Liver (tissue), 9 donors: ENCODE results near the gene MYO9B. TPM values are rescaled to one million over a fixed set of nuclear protein-coding genes. Genes with fewer than 3 reads are reported as not detected.

Source experiments
- DNase-seq: peaks from one replicate; pipeline ENCODE4 v3.0.0-alpha.2; 2017; ENCODE audit warnings: low spot score
- H3K27ac ChIP-seq, 2 donors: one replicate each; pipeline ENCODE4 v1.7.0; 2013; ENCODE audit warnings: inconsistent platforms in 2 of 2, low read length in 2 of 2, control low read depth in 1 of 2, low read depth in 1 of 2, mild to moderate bottlenecking in 1 of 2
- H3K27me3 ChIP-seq, 4 donors: one replicate each; pipeline versions ENCODE4 v1.6.1 to v1.7.0; 2013; ENCODE audit warnings: low read length in 3 of 4, inconsistent platforms in 1 of 4, mild to moderate bottlenecking in 1 of 4, moderate library complexity in 1 of 4; ENCODE audit not compliant: control insufficient read depth in 4 of 4, insufficient read depth in 4 of 4
- H3K36me3 ChIP-seq, 4 donors: one replicate each; pipeline versions ENCODE4 v1.6.1 to v1.7.0; 2013; ENCODE audit warnings: low read length in 3 of 4, mild to moderate bottlenecking in 3 of 4, low read depth in 1 of 4, moderate library complexity in 1 of 4; ENCODE audit not compliant: control insufficient read depth in 4 of 4, insufficient read depth in 3 of 4
- H3K4me1 ChIP-seq, 4 donors: one replicate each; pipeline versions ENCODE4 v1.6.1 to v1.7.0; 2013; ENCODE audit warnings: low read length in 3 of 4, mild to moderate bottlenecking in 3 of 4, moderate library complexity in 1 of 4; ENCODE audit not compliant: control insufficient read depth in 4 of 4, insufficient read depth in 4 of 4
- H3K4me3 ChIP-seq, 3 donors: one replicate each; pipeline versions ENCODE4 v1.6.1 to v1.7.0; 2013; ENCODE audit warnings: low read length in 3 of 3, control low read depth in 1 of 3, low read depth in 1 of 3, mild to moderate bottlenecking in 1 of 3
- H3K9ac ChIP-seq, 2 donors: one replicate each; pipeline ENCODE4 v1.7.0; 2013; ENCODE audit warnings: low read length in 2 of 2, mild to moderate bottlenecking in 2 of 2, moderate library complexity in 2 of 2, control low read depth in 1 of 2, low read depth in 1 of 2
- H3K9me3 ChIP-seq, 4 donors: one replicate each; pipeline versions ENCODE4 v1.6.1 to v1.7.0; 2013; ENCODE audit warnings: low read length in 3 of 4; ENCODE audit not compliant: control insufficient read depth in 4 of 4
- ATF3 ChIP-seq: IDR thresholded peaks from 2 replicates; pipeline ENCODE4 v1.6.1; 2016; ENCODE audit warnings: antibody characterized with exemption
- CTCF ChIP-seq: fragments of 150-350 bp; IDR thresholded peaks from 2 replicates; pipeline ENCODE4 v1.5.1; 2017; ENCODE audit warnings: improper control_type of control experiment, low read depth, low read length; ENCODE audit not compliant: missing input control
- EGR1 ChIP-seq, 2 donors: IDR thresholded peaks; 2 replicates each; pipeline ENCODE4 v1.6.1; 2016 to 2018; ENCODE audit warnings: antibody characterized with exemption in 2 of 2, low read depth in 2 of 2
- FOXA1 ChIP-seq: IDR thresholded peaks from 2 replicates; pipeline ENCODE4 v1.6.1; 2016; ENCODE audit warnings: antibody characterized with exemption
- FOXA2 ChIP-seq: IDR thresholded peaks from 2 replicates; pipeline ENCODE4 v1.6.1; 2016; ENCODE audit warnings: antibody characterized with exemption
- GABPA ChIP-seq, 2 donors: IDR thresholded peaks in 1 of 2; conservative IDR thresholded peaks in 1 of 2; 2 replicates each; pipeline ENCODE4 v1.6.1; 2016; ENCODE audit warnings: antibody characterized with exemption in 2 of 2, mild to moderate bottlenecking in 1 of 2, moderate library complexity in 1 of 2
- HNF4A ChIP-seq, 2 donors: conservative IDR thresholded peaks; 2 replicates each; pipeline ENCODE4 v1.6.1; 2016; ENCODE audit warnings: antibody characterized with exemption in 2 of 2, mild to moderate bottlenecking in 2 of 2
- JUND ChIP-seq, 2 donors: IDR thresholded peaks; 2 replicates each; pipeline ENCODE4 v1.6.1; 2016; ENCODE audit warnings: antibody characterized with exemption in 2 of 2
- MAX ChIP-seq: IDR thresholded peaks from 2 replicates; pipeline ENCODE4 v1.6.1; 2016; ENCODE audit warnings: antibody characterized with exemption
- NR2F2 ChIP-seq: IDR thresholded peaks from 2 replicates; pipeline ENCODE4 v1.6.1; 2016; ENCODE audit warnings: antibody characterized with exemption
- RAD21 ChIP-seq, 2 donors: IDR thresholded peaks; 2 replicates each; pipeline ENCODE4 v1.6.1; 2016; ENCODE audit warnings: antibody characterized with exemption in 2 of 2, mild to moderate bottlenecking in 2 of 2
- REST ChIP-seq: IDR thresholded peaks from 2 replicates; pipeline ENCODE4 v1.6.1; 2016; ENCODE audit warnings: antibody characterized with exemption, mild to moderate bottlenecking
- RXRA ChIP-seq, 2 donors: IDR thresholded peaks; 2 replicates each; pipeline ENCODE4 v1.6.1; 2017 to 2018; ENCODE audit warnings: antibody characterized with exemption in 2 of 2, mild to moderate bottlenecking in 1 of 2
- SP1 ChIP-seq: IDR thresholded peaks from 2 replicates; pipeline ENCODE4 v1.6.1; 2018; ENCODE audit warnings: antibody characterized with exemption, mild to moderate bottlenecking
- TAF1 ChIP-seq: conservative IDR thresholded peaks from 2 replicates; pipeline ENCODE4 v1.6.1; 2016; ENCODE audit warnings: antibody characterized with exemption, mild to moderate bottlenecking
- YY1 ChIP-seq: IDR thresholded peaks from 2 replicates; pipeline ENCODE4 v1.6.1; 2016; ENCODE audit warnings: antibody characterized with exemption, mild to moderate bottlenecking
- ZBTB33 ChIP-seq: IDR thresholded peaks from 2 replicates; pipeline ENCODE4 v1.6.1; 2016; ENCODE audit warnings: antibody characterized with exemption
- WGBS: extraction: QIAGEN DNeasy Blood & Tissue Kit; methylation state at CpG from one replicate; pipeline ENCODE4 v1.1.7; 2013; 5-methylcytosine and 5-hydroxymethylcytosine counted together
- polyA plus RNA-seq, 2 donors: library from polyadenylated mRNA; stranded (reverse) in 1 of 2; unstranded in 1 of 2; fragments of 200-250 nt in 1 of 2; fragments of >200 nt in 1 of 2; fragmentation: Nextera tagmentation in 1 of 2; extraction: Ambion mirVana in 1 of 2; gene quantifications; one replicate each; pipeline versions ENCODE4 v1.2.1 to v1.2.3, GENCODE V29; 2013 to 2015
- total RNA-seq, 2 donors: library from RNA; depleted of rRNA; stranded (reverse); fragments of >200 nt; gene quantifications; one replicate each; pipeline ENCODE4 v1.2.3, GENCODE V29; 2014
- donor health status: healthy.
- donor health status: healthy.
- donor health status: healthy.
- donor health status: healthy.
- donor health status: healthy.

MYO9B gene
- total and polyA plus RNA-seq, 4 donors, result 9.1 to 32.5 (median 21.0) TPM

- H3K9ac ChIP-seq, result no peak overlapping the region
- no peak for DNase-seq
- no peak for TF ChIP-seq SP1
- TF ChIP-seq NR2F2, result no peak
- no peak for TF ChIP-seq EGR1 (IDR thresholded peaks at IDR 0.05; ENCODE audit: low read depth in 2 of 2)
- no peak for TF ChIP-seq ATF3
- no peak for TF ChIP-seq HNF4A (conservative IDR thresholded peaks at IDR 0.05)
- TF ChIP-seq GABPA (IDR thresholded peaks at IDR 0.05 in 1 of 2, conservative IDR thresholded peaks at IDR 0.05 in 1 of 2), result no peak
- no peak for TF ChIP-seq RAD21 (IDR thresholded peaks at IDR 0.05)
- TF ChIP-seq YY1, result no peak
- TF ChIP-seq FOXA2, result no peak
- TF ChIP-seq REST, result no peak
- no peak for TF ChIP-seq JUND (IDR thresholded peaks at IDR 0.05)
- no peak for TF ChIP-seq RXRA (IDR thresholded peaks at IDR 0.05)
- no peak for TF ChIP-seq CTCF
- TF ChIP-seq MAX, result no peak
- TF ChIP-seq FOXA1, result no peak
- TF ChIP-seq TAF1, result no peak
- no peak for TF ChIP-seq ZBTB33
- no peaks in the 10 kb centered on the region for H3K9me3 ChIP-seq
- no peaks in the 10 kb centered on the region for H3K4me1 ChIP-seq
- H3K27me3 ChIP-seq, result no peaks in the 10 kb centered on the region
- H3K4me3 ChIP-seq, result no peak overlapping the region
- H3K36me3 ChIP-seq, result peaks cover 2 to 40% (median 5%) of the 10 kb centered on the region in 4 donors
- no peak overlapping the region for H3K27ac ChIP-seq
- 95% methylated on average over 10 of the region's 10 CpGs for WGBS
Observed at GRCh38 chr19:17178291-17178690, 102.7 kb downstream of the MYO9B start.
